ENCODE results near the gene SYTL3. TPM values are rescaled to one million over a fixed set of nuclear protein-coding genes. Genes with fewer than 3 reads are reported as not detected.
A peak's percentile ranks its signal among the peaks of the same experiment; 100 is the strongest.

SYTL3 gene
- total RNA-seq, 2 experiments from 2014 or later = 181 to 186 TPM

DNA sequence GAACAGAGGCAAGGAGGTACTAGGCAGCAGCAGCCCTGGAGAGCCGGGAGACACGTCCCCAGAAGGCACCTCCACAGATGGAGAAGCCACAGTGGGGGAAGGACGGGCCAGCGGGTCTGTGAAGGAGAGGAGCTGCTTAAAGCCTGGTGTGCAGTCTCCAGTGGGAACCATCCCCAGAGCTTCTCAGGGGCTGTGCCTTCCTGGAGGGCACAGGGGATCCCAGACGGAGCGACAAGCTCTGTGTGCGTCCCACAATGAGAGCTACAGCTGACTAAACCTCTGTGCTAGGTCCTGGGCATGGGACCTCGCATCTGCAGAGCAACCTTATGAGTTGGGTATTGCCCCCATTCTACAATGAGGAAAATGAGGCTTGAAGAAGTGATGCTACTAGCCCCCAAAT is 118.6 kb downstream of the SYTL3 start:
- H3K27ac Mint-ChIP-seq = peak overlapping the region; percentile 64
- ChIA-PET CTCF (interaction anchor here (1.0 to 1.5 kb wide), 2 partner anchors 204 to 240 kb away, joined by 3 to 4 read pairs; no protein-coding TSS in a partner anchor), POLR2A (interaction anchor here (0.8 kb wide), 1 partner anchor 45 kb away, joined by 3 read pairs; no protein-coding TSS in a partner anchor)
- no peak for DNase-seq
- intact Hi-C loops (cut with micrococcal nuclease) = loop anchor here (5.0 kb wide), 1 partner anchor 46 kb away; no protein-coding TSS in a partner anchor
- peaks cover 29% of the 10 kb centered on the region for H3K4me1 Mint-ChIP-seq (ENCODE audit: low read depth)
- H3K27me3 Mint-ChIP-seq = no peaks in the 10 kb centered on the region
- peaks cover 77% of the 10 kb centered on the region for H3K36me3 Mint-ChIP-seq
- H3K9me3 Mint-ChIP-seq = no peaks in the 10 kb centered on the region
- no peak overlapping the region for H3K4me3 Mint-ChIP-seq

DNA sequence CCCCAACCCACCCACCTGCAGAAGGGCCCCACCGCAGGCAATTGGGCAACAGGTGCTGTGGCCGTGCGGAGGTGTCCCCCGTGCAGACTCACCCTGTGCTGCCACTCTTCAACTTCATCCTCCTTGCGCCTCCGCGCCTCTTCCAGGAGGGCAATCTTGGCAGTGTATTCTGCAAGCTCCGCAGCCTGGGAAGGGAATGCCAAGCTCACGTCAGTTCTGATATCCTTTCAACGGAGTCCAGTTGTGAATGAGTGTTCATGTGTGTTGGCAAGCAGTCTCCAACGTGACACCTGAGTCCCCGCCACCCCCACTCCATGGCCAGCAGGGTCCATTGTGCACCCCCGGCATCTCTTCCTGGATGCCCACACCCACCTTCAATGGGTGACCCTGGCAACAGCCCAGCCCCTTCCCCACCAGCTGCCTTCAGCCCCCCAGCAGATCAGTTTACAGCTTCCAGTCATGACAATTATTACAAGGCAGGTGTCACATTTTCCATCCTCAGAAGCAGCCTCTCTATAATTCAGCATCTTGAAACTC is 119.4 kb downstream of the SYTL3 start:
- Mint-ChIP-seq H3K4me3 (no peak overlapping the region), H3K27me3 (no peaks in the 10 kb centered on the region), H3K27ac (peak overlapping the region; percentile 61), H3K4me1 (ENCODE audit: low read depth) (peaks cover 36% of the 10 kb centered on the region), H3K36me3 (peaks cover 78% of the 10 kb centered on the region), H3K9me3 (no peaks in the 10 kb centered on the region)
- ChIA-PET POLR2A (no interaction called here), CTCF (interaction anchor here (0.7 to 1.5 kb wide), 2 partner anchors 202 to 203 kb away, joined by 3 to 4 read pairs; no protein-coding TSS in a partner anchor)
- intact Hi-C loops (cut with micrococcal nuclease) = loop anchor here (5.0 kb wide), 1 partner anchor 47 kb away; no protein-coding TSS in a partner anchor
- DNase-seq = no peak

DNA sequence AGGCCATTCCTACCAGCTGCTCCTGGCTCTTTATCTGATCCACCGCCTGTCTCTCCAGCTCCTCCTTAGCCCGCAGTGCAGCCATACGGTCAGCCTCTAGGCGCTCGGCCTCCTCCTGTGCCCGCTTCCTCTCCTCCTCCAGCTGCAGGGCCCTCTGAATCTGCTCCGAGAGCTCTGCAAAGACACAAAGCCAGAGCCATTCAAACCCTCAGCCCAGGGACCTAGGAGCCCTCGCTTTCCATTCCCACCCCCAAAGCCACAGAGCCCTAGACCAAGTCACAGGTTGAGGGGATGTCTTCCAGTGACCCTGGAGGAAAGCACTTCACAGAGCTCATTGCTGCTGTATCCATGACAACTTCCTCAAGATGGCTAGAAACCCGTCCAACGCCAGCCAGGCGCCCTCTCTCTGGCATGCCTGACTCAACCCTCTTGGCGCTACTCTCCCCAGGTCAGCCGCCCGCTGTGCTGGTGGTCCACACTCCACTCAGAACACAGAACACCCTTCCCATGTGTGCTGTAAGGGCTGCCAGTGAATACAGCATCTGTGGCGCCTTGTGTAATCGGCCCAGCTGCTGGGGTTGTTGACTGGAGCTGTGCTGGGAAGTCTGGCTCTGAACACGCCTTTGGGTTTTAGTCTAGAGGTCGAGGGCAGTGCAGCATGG is 120.0 kb downstream of the SYTL3 start:
- DNase-seq = no peak
- ChIA-PET CTCF (interaction anchor here (0.7 to 1.5 kb wide), 2 partner anchors 201 to 203 kb away, joined by 3 to 4 read pairs; no protein-coding TSS in a partner anchor), POLR2A (no interaction called here)
- Mint-ChIP-seq H3K4me1 (ENCODE audit: low read depth) (peaks cover 41% of the 10 kb centered on the region), H3K36me3 (peaks cover 76% of the 10 kb centered on the region), H3K4me3 (no peak overlapping the region), H3K27ac (peak overlapping the region; percentile 61), H3K27me3 (no peaks in the 10 kb centered on the region), H3K9me3 (no peaks in the 10 kb centered on the region)
- intact Hi-C loops (cut with micrococcal nuclease) = loop anchor here (5.0 kb wide), 1 partner anchor 48 kb away; no protein-coding TSS in a partner anchor

DNA sequence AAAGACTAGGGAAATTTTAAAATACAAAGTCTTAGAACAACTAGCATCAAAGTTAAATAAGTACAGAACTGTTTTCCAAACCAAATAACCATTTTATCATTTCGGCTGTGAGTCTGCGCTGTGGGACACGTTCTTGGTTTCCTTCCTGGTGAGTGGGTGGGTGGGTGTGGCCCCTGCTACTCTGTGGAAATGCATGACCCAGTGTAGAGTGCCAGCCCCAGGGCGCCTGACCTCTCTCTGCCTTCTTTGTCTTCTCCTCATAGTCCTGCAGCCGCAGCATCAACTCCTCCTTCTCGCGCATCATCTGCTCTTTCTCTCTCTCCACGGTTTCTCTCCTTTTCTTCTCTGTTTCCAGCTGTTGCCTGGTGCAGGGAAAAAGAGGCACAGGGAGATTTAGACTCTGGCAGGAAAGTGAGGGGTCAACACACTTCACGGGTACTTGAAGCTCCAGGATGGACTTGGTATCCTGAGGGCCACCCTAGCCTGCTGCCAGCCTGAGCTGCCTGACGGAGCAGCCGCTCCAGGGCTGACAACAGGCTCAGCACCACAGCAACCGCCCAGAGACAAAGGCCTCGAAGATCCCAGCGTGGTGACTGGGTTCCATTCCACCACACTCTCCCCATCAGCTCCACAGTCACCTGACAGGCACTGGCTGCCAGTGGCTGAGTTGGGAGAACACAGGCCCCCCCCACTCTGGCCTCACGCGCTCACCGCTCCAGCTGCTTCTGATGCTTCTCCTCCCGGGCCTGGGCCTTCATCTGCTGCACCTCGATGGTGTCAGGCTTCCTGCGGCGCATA is 120.9 kb downstream of the SYTL3 start:
- POLR2A ChIA-PET = interaction anchor here (0.6 to 2.3 kb wide), 2 partner anchors 8 to 312 kb away, joined by 3 to 7 read pairs; no protein-coding TSS in a partner anchor
- CTCF ChIA-PET = interaction anchor here (2.3 kb wide), 1 partner anchor 203 kb away, joined by 6 read pairs; no protein-coding TSS in a partner anchor
- Mint-ChIP-seq H3K27me3 (no peaks in the 10 kb centered on the region), H3K4me1 (ENCODE audit: low read depth) (peaks cover 41% of the 10 kb centered on the region), H3K36me3 (peaks cover 81% of the 10 kb centered on the region), H3K27ac (peak overlapping the region; percentile 61), H3K9me3 (no peaks in the 10 kb centered on the region), H3K4me3 (no peak overlapping the region)
- peak; percentile 38 for DNase-seq
- intact Hi-C loops (cut with micrococcal nuclease) = no loop called here

DNA sequence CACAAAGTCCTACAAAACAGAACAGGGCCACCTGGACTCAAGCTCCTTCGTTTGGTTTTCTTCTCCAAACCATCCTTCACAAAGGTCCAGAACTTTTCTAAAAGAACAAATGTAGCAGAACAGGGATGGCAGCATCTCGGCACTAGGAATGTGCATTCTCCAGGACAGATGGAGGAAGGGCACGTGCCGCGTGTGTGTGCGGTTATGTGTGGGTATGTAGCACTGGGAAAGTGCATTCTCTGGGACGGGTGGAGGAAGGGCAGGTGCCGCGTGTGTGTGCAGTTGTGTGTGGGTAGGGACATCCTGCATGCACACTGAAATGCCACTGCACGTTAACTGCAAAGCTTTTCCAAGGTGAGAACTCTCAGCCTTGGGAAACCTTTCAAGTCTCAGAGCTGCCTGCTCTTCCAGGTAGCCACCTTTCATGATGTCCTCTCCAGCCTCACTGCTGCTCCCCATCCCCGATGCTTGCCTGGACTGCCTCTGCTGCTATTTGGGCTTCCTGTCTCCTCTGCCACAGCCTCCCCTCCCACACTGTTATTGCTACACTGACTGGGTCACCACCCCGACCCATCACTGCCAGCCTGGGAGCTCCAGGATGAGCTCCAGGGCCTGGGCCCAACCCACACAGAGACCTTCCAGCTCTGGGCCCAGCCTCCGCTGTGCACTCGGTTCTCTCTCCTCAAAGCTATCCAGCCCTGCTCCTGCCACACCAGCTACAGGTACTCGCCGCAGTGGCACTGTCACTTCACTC is 121.7 kb downstream of the SYTL3 start:
- Mint-ChIP-seq H3K4me3 (no peak overlapping the region), H3K27me3 (no peaks in the 10 kb centered on the region), H3K27ac (peak overlapping the region; percentile 78), H3K9me3 (no peaks in the 10 kb centered on the region), H3K36me3 (peaks cover 84% of the 10 kb centered on the region), H3K4me1 (ENCODE audit: low read depth) (peaks cover 41% of the 10 kb centered on the region)
- intact Hi-C loops (cut with micrococcal nuclease) = no loop called here
- ChIA-PET CTCF (interaction anchor here (1.2 to 2.3 kb wide), 3 partner anchors 22 to 202 kb away, joined by 3 to 6 read pairs (median 4); no protein-coding TSS in a partner anchor), POLR2A (interaction anchor here (0.6 to 2.3 kb wide), 3 partner anchors 9 to 311 kb away, joined by 3 to 7 read pairs (median 3); no protein-coding TSS in a partner anchor)
- no peak for DNase-seq

DNA sequence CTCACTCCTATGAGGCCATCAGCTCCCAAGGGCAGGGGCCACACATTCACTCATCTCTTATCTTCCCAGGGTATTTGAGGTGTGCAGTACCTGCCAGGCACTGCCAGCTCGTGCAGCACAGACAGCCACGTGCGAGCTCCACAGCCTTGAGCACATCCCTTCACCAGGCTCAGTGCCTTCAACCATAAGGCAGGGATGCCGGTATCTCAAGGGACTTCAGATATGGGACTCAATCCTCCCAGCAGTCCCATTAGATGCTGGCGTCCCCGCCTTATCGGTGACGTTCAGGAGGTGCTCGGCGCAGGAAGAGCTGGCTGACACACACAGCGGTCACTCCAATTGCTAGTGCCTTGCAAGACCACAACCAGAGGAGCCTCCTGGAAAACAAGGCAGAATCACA is 122.3 kb downstream of the SYTL3 start:
- H3K9me3 Mint-ChIP-seq = no peaks in the 10 kb centered on the region
- no peak for DNase-seq
- H3K27ac Mint-ChIP-seq = peak overlapping the region; percentile 78
- H3K4me3 Mint-ChIP-seq = no peak overlapping the region
- H3K4me1 Mint-ChIP-seq (ENCODE audit: low read depth) = peaks cover 47% of the 10 kb centered on the region
- intact Hi-C loops (cut with micrococcal nuclease) = no loop called here
- POLR2A ChIA-PET = interaction anchor here (1.0 to 2.3 kb wide), 2 partner anchors 10 to 48 kb away, joined by 3 to 7 read pairs; no protein-coding TSS in a partner anchor
- peaks cover 84% of the 10 kb centered on the region for H3K36me3 Mint-ChIP-seq
- CTCF ChIA-PET = interaction anchor here (1.2 to 2.3 kb wide), 3 partner anchors 21 to 202 kb away, joined by 3 to 6 read pairs (median 4); no protein-coding TSS in a partner anchor
- no peaks in the 10 kb centered on the region for H3K27me3 Mint-ChIP-seq

DNA sequence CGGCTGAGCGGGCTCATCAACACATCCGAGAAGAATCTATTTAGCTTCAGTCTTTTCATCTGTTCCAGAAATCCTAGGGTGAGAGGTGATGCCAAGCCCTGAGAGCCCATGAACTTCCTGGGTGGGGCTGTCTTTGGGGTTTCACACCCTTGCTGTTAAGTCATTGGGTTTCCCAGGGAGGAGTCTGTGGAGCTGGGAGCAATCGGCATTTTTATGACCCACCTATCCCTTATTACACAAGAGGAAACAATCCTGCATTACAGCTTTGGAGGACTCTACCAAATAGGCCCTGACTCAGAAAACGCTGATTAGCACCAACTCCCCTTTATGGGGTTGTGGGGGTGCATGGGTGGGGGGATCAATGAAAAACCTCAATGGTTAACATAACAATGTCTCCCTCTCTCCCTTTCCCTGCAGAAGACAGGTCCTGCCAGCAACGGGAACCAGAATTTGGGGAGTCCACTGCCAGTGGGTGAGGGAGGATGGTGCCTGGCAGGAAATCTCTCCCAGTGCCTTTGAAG is 123.1 kb downstream of the SYTL3 start:
- peak overlapping the region; percentile 78 for H3K27ac Mint-ChIP-seq
- no peaks in the 10 kb centered on the region for H3K9me3 Mint-ChIP-seq
- no peaks in the 10 kb centered on the region for H3K27me3 Mint-ChIP-seq
- DNase-seq = no peak
- POLR2A ChIA-PET = interaction anchor here (1.0 to 2.3 kb wide), 2 partner anchors 10 to 47 kb away, joined by 3 to 7 read pairs; no protein-coding TSS in a partner anchor
- peaks cover 84% of the 10 kb centered on the region for H3K36me3 Mint-ChIP-seq
- peaks cover 55% of the 10 kb centered on the region for H3K4me1 Mint-ChIP-seq (ENCODE audit: low read depth)
- intact Hi-C loops (cut with micrococcal nuclease) = no loop called here
- no peak overlapping the region for H3K4me3 Mint-ChIP-seq
- CTCF ChIA-PET = interaction anchor here (1.2 to 2.3 kb wide), 2 partner anchors 20 to 201 kb away, joined by 4 to 6 read pairs; no protein-coding TSS in a partner anchor

DNA sequence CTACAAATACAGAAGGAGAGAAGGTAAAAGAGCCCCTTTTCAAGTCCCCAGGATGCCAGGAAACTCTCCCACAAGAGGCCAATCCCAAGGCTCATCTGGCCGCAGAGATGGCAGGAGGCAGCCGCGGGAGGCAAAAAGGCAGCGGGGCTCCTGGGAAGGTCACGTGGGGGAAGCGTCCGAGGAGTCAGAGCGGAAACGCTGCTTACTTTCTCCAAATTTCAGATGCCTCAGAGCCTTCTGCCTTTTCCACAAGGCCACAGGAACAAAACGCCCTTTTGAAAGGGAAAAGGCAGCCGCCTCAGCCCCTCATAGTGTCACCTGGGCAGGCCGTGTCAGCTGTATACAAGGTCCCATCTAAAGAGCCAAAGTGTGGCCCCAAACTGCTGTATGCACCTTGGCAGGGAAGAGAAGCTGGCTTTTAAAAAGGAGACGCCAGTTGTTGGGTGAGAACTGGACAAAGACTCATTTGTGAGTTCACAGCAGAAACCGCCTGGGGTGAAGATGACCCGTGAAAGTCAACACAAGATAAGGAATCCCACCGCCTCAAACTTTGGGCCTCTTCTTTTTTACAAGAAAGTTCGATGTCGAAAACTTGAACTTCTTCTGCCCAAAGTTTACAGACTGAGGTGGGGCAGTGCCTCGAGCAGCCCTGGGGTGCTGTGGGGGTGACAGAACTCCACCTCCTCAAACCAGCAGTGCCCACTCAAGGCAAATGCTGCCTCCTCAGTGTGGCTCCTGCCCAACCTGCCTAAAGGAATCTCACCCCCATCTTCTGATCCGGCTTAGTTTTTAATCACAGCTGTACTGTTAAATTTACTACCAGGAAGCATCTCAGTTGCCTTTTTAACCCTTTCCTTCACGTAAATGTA is 124.0 kb downstream of the SYTL3 start:
- CTCF ChIA-PET = interaction anchor here (1.6 kb wide), 1 partner anchor 83 kb away, joined by 6 read pairs; no protein-coding TSS in a partner anchor
- intact Hi-C loops (cut with micrococcal nuclease) = no loop called here
- peaks cover 86% of the 10 kb centered on the region for H3K36me3 Mint-ChIP-seq
- peak overlapping the region; percentile 78 for H3K27ac Mint-ChIP-seq
- POLR2A ChIA-PET = interaction anchor here (0.6 kb wide), 1 partner anchor 11 kb away, joined by 3 read pairs; no protein-coding TSS in a partner anchor
- no peak overlapping the region for H3K4me3 Mint-ChIP-seq
- no peak for DNase-seq
- H3K27me3 Mint-ChIP-seq = no peaks in the 10 kb centered on the region
- no peaks in the 10 kb centered on the region for H3K9me3 Mint-ChIP-seq
- H3K4me1 Mint-ChIP-seq (ENCODE audit: low read depth) = peaks cover 62% of the 10 kb centered on the region

DNA sequence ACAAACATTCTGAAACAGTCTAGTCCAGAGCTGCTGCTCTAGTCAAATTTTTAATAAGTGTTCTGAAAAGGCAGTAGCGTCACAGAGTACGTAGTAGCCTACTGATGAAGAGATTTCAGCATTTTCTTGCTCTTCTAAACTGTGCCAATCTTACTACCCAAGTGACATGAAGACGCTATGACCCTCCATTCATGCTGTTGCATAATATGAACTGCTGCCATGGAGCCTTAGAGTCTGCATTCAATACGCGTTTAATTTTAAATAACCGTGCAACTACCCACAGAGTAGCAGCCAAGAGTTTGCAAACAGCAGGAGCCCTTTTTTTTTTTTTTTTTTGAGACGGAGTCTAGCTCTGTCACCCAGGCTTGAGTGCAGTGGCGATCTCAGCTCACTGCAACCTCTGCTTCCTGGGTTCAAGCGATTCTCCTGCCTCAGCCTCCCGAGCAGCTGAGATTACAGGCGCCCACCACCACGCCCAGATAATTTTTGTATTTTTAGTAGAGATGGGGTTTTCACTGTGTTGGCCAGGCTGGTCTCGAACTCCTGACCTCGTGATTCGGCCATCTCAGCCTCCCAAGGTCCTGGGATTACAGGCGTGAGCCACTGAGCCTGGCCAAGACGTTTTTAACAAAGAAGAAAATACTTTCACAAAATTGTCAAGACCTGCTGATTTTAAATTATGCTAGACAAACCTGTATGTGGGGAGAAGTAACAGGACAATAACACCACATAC is 125.0 kb downstream of the SYTL3 start:
- H3K27ac Mint-ChIP-seq = no peak overlapping the region
- DNase-seq = no peak
- intact Hi-C loops (cut with micrococcal nuclease) = loop anchor here (5.0 kb wide), 1 partner anchor 197 kb away; no protein-coding TSS in a partner anchor
- H3K4me3 Mint-ChIP-seq = no peak overlapping the region
- ChIA-PET CTCF (interaction anchor here (1.6 kb wide), 1 partner anchor 84 kb away, joined by 6 read pairs; no protein-coding TSS in a partner anchor), POLR2A (no interaction called here)
- no peaks in the 10 kb centered on the region for H3K9me3 Mint-ChIP-seq
- peaks cover 68% of the 10 kb centered on the region for H3K4me1 Mint-ChIP-seq (ENCODE audit: low read depth)
- H3K27me3 Mint-ChIP-seq = no peaks in the 10 kb centered on the region
- peaks cover 83% of the 10 kb centered on the region for H3K36me3 Mint-ChIP-seq

DNA sequence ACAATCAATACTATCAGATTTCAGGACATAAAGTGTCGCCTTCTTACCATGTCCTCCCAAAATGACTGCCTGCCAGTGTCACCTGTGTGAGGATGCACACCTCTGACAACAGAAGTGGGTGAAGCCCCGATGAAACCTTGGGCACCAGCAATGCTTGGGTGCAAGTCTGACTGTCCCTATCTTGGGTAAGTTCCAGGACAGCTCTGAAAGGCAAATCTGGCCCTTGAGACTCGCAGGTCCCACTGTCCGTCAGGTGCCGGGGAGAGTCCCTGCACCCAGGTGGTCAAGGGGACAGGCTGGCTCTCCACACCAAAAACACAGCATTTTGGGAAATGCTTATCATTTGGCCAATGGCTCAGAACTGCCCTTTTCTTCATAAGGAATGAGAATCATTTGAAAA is 126.0 kb downstream of the SYTL3 start:
- DNase-seq = no peak
- Mint-ChIP-seq H3K36me3 (peaks cover 81% of the 10 kb centered on the region), H3K27me3 (no peaks in the 10 kb centered on the region), H3K4me1 (ENCODE audit: low read depth) (peaks cover 65% of the 10 kb centered on the region), H3K9me3 (no peaks in the 10 kb centered on the region), H3K4me3 (no peak overlapping the region), H3K27ac (no peak overlapping the region)
- ChIA-PET CTCF (no interaction called here), POLR2A (no interaction called here)
- intact Hi-C loops (cut with micrococcal nuclease) = loop anchor here (5.0 kb wide), 1 partner anchor 196 kb away; no protein-coding TSS in a partner anchor

Measured in activated CD4-positive, alpha-beta memory T cell treated with anti-CD3 and anti-CD28 coated beads for 36 hours (primary cell).